ENCODE results near the gene VMAC. TPM values are rescaled to one million over a fixed set of nuclear protein-coding genes. Genes with fewer than 3 reads are reported as not detected.

The VMAC gene
- total and polyA plus RNA-seq, 2 of the 13 experiments (the other 11 are each of a cell fraction or from before 2014, with no cell fraction given): 2.4 TPM

GRCh38 chr19:5950741-5951140, 46.1 kb downstream of the VMAC start (continued):
- no peak for TF ChIP-seq PATZ1 (CRISPR knock-in tag; IDR thresholded peaks at IDR 0.05)
- TF ChIP-seq ZNF510 (CRISPR knock-in tag; IDR thresholded peaks at IDR 0.05; ENCODE audit: low read depth): no peak

- intact Hi-C loops (cut with micrococcal nuclease; ENCODE audit: unreplicated experiment) (no loop called here), in situ Hi-C loops (cut with HindIII; ENCODE audit: extremely low pct_ligation_motif_present, low pct_unique_long_range_greater_than_20kb) (loop anchor here (5.0 kb wide), 1 partner anchor 39 kb away; the partner anchor contains the start of gene CAPS)
- H3K4me1 ChIP-seq (ENCODE audit: insufficient read depth, low read length): peaks cover 52% of the 10 kb centered on the region
- no peak for FAIRE-seq
- no peak overlapping the region for H3K9ac ChIP-seq (ENCODE audit: insufficient read depth, low read depth, low read length)
- no peaks in the 10 kb centered on the region for H3K27me3 ChIP-seq (ENCODE audit: control insufficient read depth in 1 of 2, insufficient read depth in 2 of 2, low read length in 2 of 2)
- H3K4me2 ChIP-seq (ENCODE audit: low read depth, low read length): no peak overlapping the region
- ChIA-PET CTCF (ENCODE audit: low intra/inter-chr PET ratio, low total read pairs) (no interaction called here), POLR2A (interaction anchor here (1.6 kb wide), 1 partner anchor 11 kb away, joined by 6 read pairs; no protein-coding TSS in a partner anchor)
- no peak overlapping the region for H3K27ac ChIP-seq (ENCODE audit: extremely low read length, insufficient read depth, low read length)
- WGBS (ENCODE audit: low lambda C conversion rate): 95% methylated on average over 16 of the region's 19 CpGs
- H3K36me3 ChIP-seq (replicated peaks in 1 of 2; ENCODE audit: control insufficient read depth in 1 of 2, insufficient read depth in 2 of 2, low read length in 2 of 2): peaks cover 17 to 49% of the 10 kb centered on the region in 2 experiments; a peak in 4 of 5 replicates
- DNase-seq (ENCODE audit: low spot score): no peak
- ATAC-seq: no peak
- H2AFZ ChIP-seq (ENCODE audit: low read length): no peak overlapping the region
- H3K4me3 ChIP-seq (replicated peaks in 1 of 3; ENCODE audit: insufficient read depth in 1 of 3, low read depth in 2 of 3, low read length in 3 of 3): no peak overlapping the region
- H3K9me3 ChIP-seq (ENCODE audit: low read length): no peaks in the 10 kb centered on the region
- no TSS peak for BruUV-seq (replicated peaks)
- TF ChIP-seq TGIF2 (CRISPR knock-in tag; IDR thresholded peaks at IDR 0.05) (no peak), MIER3 (CRISPR knock-in tag; IDR thresholded peaks at IDR 0.05; ENCODE audit: borderline replicate concordance) (no peak), MAFG (CRISPR knock-in tag; IDR thresholded peaks at IDR 0.05) (no peak), ZNF256 (CRISPR knock-in tag; conservative IDR thresholded peaks at IDR 0.05) (no peak)
- peaks cover 20% of the 10 kb centered on the region; the same call in 1 of the 2 replicates for H4K20me1 ChIP-seq (ENCODE audit: insufficient read depth, low read length)
- H3K79me2 ChIP-seq (ENCODE audit: insufficient read depth, low read length): peaks cover 93% of the 10 kb centered on the region
These were observed 46.7 kb downstream of the VMAC start for GRCh38 chr19:5951338-5951861.
